Measurements from ENCODE around the gene GPR75.

Gene GPR75

DNA sequence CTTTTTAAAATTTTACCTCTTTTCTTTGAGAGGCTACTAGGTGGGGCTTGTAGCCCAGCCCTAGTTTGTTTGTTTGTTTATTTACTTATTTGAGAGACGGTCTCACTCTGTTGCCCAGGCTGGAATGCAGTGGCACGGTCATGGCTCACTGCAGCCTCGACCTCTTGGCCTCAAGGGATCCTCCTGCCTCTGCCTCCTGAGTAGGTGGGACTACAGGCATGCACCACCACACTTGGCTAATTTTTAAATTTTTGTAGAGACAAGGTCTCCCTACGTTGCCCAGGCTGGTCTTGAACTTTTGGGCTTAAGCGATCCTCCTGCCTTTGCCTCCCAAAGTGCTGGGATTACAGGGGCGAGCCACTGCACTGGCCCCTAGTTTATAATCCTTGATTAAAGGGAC lies 38.0 kb downstream of the GPR75 start:
- no peak overlapping the region for H3K27ac ChIP-seq
- no peak overlapping the region for H3K4me3 ChIP-seq
- TF ChIP-seq CTCF (IDR thresholded peaks at IDR 0.05): no peak
- DNase-seq (ENCODE audit: low spot score): no peak

- no peak for DNase-seq (ENCODE audit: low spot score)
- no peak for TF ChIP-seq CTCF (IDR thresholded peaks at IDR 0.05)
- Histone ChIP-seq H3K4me3 (no peak overlapping the region), H3K27ac (no peak overlapping the region)
These were observed 39.1 kb downstream of the GPR75 start for GRCh38 chr2:53820711-53821110.

DNA sequence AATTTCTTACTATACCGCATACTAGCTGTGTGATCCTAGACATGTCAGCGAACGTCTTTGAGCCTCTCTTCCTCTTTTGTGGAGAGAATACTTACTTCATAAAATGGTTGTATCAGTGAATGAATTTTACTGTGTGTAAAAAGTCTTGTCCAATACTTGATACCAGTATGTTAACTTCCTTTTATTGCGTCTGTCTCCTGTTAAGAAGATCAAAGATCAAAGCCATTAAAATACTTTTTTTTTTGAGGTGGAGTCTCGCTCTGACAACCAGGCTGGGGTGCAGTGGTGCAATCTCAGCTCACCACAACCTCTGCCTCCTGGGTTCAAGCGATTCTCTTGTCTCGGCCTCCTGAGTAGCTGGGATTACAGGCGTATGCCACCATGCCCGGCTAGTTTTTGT lies 39.7 kb downstream of the GPR75 start:
- DNase-seq (ENCODE audit: low spot score): no peak
- H3K27ac ChIP-seq: no peak overlapping the region
- H3K4me3 ChIP-seq: no peak overlapping the region
- TF ChIP-seq CTCF (IDR thresholded peaks at IDR 0.05): no peak

- no peak for DNase-seq (ENCODE audit: low spot score)
- no peak for TF ChIP-seq CTCF (IDR thresholded peaks at IDR 0.05)
- H3K4me3 ChIP-seq: no peak overlapping the region
- no peak overlapping the region for H3K27ac ChIP-seq
These were observed 40.1 kb downstream of the GPR75 start for GRCh38 chr2:53819634-53820033.

- no peak for TF ChIP-seq CTCF (IDR thresholded peaks at IDR 0.05)
- DNase-seq (ENCODE audit: low spot score): no peak
- H3K27ac ChIP-seq: no peak overlapping the region
- no peak overlapping the region for H3K4me3 ChIP-seq
These were observed 40.8 kb downstream of the GPR75 start for GRCh38 chr2:53818854-53819435.

GRCh38 chr2:53813151-53813550 lies 46.6 kb downstream of the GPR75 start:
- no peak overlapping the region for H3K4me3 ChIP-seq
- no peak overlapping the region for H3K27ac ChIP-seq
- DNase-seq (ENCODE audit: low spot score): no peak
- TF ChIP-seq CTCF (IDR thresholded peaks at IDR 0.05): no peak

- no peak overlapping the region for H3K27ac ChIP-seq
- no peak for TF ChIP-seq CTCF (IDR thresholded peaks at IDR 0.05)
- no peak for DNase-seq (ENCODE audit: low spot score)
- H3K4me3 ChIP-seq: no peak overlapping the region
These were observed 48.2 kb downstream of the GPR75 start for GRCh38 chr2:53811601-53812000.
